SK-N-SH (cell line): ENCODE data around the gene PRRC2B. TPM values are rescaled to one million over a fixed set of nuclear protein-coding genes. Genes with fewer than 3 reads are reported as not detected.

ENCODE experiments used
- CTCF ChIA-PET: fragments of 300-600, 350-600 bp; formaldehyde crosslinking; extraction: SDS; loops from one replicate; lab custom pipeline; 2021; lab: Yijun Ruan, JAX
- POLR2A ChIA-PET: fragments of 350-600 bp; sonication (Branson Sonifier 250); formaldehyde crosslinking; extraction: SDS; loops from one replicate; lab custom pipeline; 2020; ENCODE audit warnings: antibody characterized with exemption, inconsistent platforms; lab: Yijun Ruan, JAX
- DNase-seq: peaks from one replicate; pipeline ENCODE4 v3.0.0; 2012
- H2AFZ ChIP-seq: fragments of 200-600 bp; sonication (generic); 2 replicates; pipeline ENCODE4 v1.8.1; 2016; ENCODE audit warnings: antibody characterized with exemption, mild to moderate bottlenecking, low read depth
- H3F3A ChIP-seq: fragments of 200-600 bp; sonication (generic); replicated peaks from 2 replicates; pipeline ENCODE3; 2016; ENCODE audit warnings: antibody characterized with exemption, mild to moderate bottlenecking; ENCODE audit not compliant: insufficient read depth
- H3K27ac ChIP-seq, 2 experiments: fragments of 200-500 bp in 1 of 2; fragments of 200-600 bp in 1 of 2; sonication (Bioruptor generic) in 1 of 2; sonication (generic), shearing (Covaris generic) in 1 of 2; 2 replicates each; pipeline versions ENCODE4 v1.5.1 to v1.6.1; 2014 to 2016; ENCODE audit warnings: low read depth in 2 of 2, inconsistent platforms in 1 of 2, low read length in 1 of 2, mild to moderate bottlenecking in 1 of 2, mixed read lengths in 1 of 2
- H3K27me3 ChIP-seq: fragments of 200-600 bp; sonication (generic), shearing (Covaris generic); 2 replicates; pipeline ENCODE4 v1.6.1; 2016; ENCODE audit warnings: mixed run types; ENCODE audit not compliant: insufficient read depth
- H3K36me3 ChIP-seq, 2 experiments: fragments of 200-500 bp in 1 of 2; fragments of 200-600 bp in 1 of 2; sonication (Bioruptor generic) in 1 of 2; sonication (generic) in 1 of 2; replicated peaks in 1 of 2; 2 replicates each; pipeline versions ENCODE3 to v1.5.1; 2014 to 2016; ENCODE audit warnings: low read length in 1 of 2, mild to moderate bottlenecking in 1 of 2; ENCODE audit not compliant: insufficient read depth in 2 of 2, control insufficient read depth in 1 of 2
- H3K4me1 ChIP-seq, 2 experiments: fragments of 200-500 bp in 1 of 2; fragments of 200-600 bp in 1 of 2; sonication (Bioruptor generic) in 1 of 2; sonication (generic), shearing (Covaris generic) in 1 of 2; 2 replicates each; pipeline versions ENCODE4 v1.5.1 to v1.6.1; 2014 to 2016; ENCODE audit warnings: low read depth in 1 of 2, low read length in 1 of 2, mixed run types in 1 of 2; ENCODE audit not compliant: insufficient read depth in 2 of 2, control insufficient read depth in 1 of 2
- H3K4me2 ChIP-seq: fragments of 200-600 bp; sonication (generic), shearing (Covaris generic); 2 replicates; pipeline ENCODE4 v1.6.1; 2017; ENCODE audit warnings: mixed run types
- H3K4me3 ChIP-seq, 2 experiments: fragments of 200-500 bp in 1 of 2; fragments of 200-600 bp in 1 of 2; sonication (Bioruptor generic) in 1 of 2; sonication (generic), shearing (Covaris generic) in 1 of 2; 2 replicates each; pipeline versions ENCODE4 v1.5.1 to v1.8.1; 2014 to 2016; ENCODE audit warnings: low read depth in 2 of 2, inconsistent platforms in 1 of 2, low read length in 1 of 2, mild to moderate bottlenecking in 1 of 2, mixed read lengths in 1 of 2, moderate library complexity in 1 of 2
- H3K79me2 ChIP-seq: fragments of 200-600 bp; sonication (generic); 2 replicates; pipeline ENCODE4 v1.8.1; 2017; ENCODE audit warnings: mild to moderate bottlenecking; ENCODE audit not compliant: insufficient read depth
- H3K9ac ChIP-seq: fragments of 200-600 bp; sonication (generic); 2 replicates; pipeline ENCODE4 v1.6.1; 2017; ENCODE audit warnings: mixed run types
- H3K9me2 ChIP-seq: fragments of 200-600 bp; sonication (generic); 2 replicates; pipeline ENCODE4 v1.6.1; 2017; ENCODE audit warnings: mixed run types
- H3K9me3 ChIP-seq: fragments of 200-600 bp; sonication (generic); 2 replicates; pipeline ENCODE4 v1.6.1; 2017; ENCODE audit warnings: mixed run types, mild to moderate bottlenecking, moderate library complexity
- H4K20me1 ChIP-seq: fragments of 200-600 bp; sonication (generic); 2 replicates; pipeline ENCODE4 v1.6.1; 2017; ENCODE audit warnings: mild to moderate bottlenecking, mixed run types; ENCODE audit not compliant: insufficient read depth
- ELF1 ChIP-seq: IDR thresholded peaks from 2 replicates; pipeline ENCODE4 v1.4.0; 2012
- EP300 ChIP-seq, 2 experiments: IDR thresholded peaks; 2 replicates each; pipeline versions ENCODE4 v1.4.0 to v1.6.1; 2012; ENCODE audit warnings: borderline replicate concordance in 1 of 2, low read depth in 1 of 2, low read length in 1 of 2
- EZH2phosphoT487 ChIP-seq: fragments of 200-600 bp; sonication (generic); IDR thresholded peaks from 2 replicates; pipeline ENCODE4 v1.6.1; 2017; ENCODE audit warnings: low read depth, mixed run types, mild to moderate bottlenecking, antibody characterized with exemption, moderate library complexity, borderline replicate concordance
- FOSL2 ChIP-seq: IDR thresholded peaks from 2 replicates; pipeline ENCODE4 v1.4.0; 2012; ENCODE audit warnings: low read depth, mild to moderate bottlenecking, moderate library complexity, borderline replicate concordance
- FOXJ3 ChIP-seq: sonication (generic); formaldehyde crosslinking; IDR thresholded peaks from 2 replicates; pipeline ENCODE4 v1.5.1; 2020; ENCODE audit warnings: mild to moderate bottlenecking, missing genetic modification reagents
- FOXM1 ChIP-seq: IDR thresholded peaks from 2 replicates; pipeline ENCODE4 v1.4.0; 2012; ENCODE audit warnings: low read depth, mild to moderate bottlenecking
- GABPA ChIP-seq: IDR thresholded peaks from 2 replicates; pipeline ENCODE4 v1.4.0; 2012; ENCODE audit warnings: low read depth, mild to moderate bottlenecking
- GATA2 ChIP-seq: sonication (generic); formaldehyde crosslinking; IDR thresholded peaks from 2 replicates; pipeline ENCODE4 v1.5.0; 2020; ENCODE audit warnings: mild to moderate bottlenecking, missing genetic modification reagents
- JUND ChIP-seq: IDR thresholded peaks from 2 replicates; pipeline ENCODE4 v1.4.0; 2012
- MXI1 ChIP-seq: IDR thresholded peaks from 2 replicates; pipeline ENCODE4 v1.6.1; 2012; ENCODE audit warnings: mild to moderate bottlenecking, low read depth, low read length, improper control_type of control experiment
- NFIC ChIP-seq: IDR thresholded peaks from 2 replicates; pipeline ENCODE4 v1.4.0; 2012; ENCODE audit warnings: borderline replicate concordance
- POLR2AphosphoS5 ChIP-seq: IDR thresholded peaks from 2 replicates; pipeline ENCODE4 v1.6.1; 2012; ENCODE audit warnings: low read depth, low read length
- RAD21 ChIP-seq: IDR thresholded peaks from 2 replicates; pipeline ENCODE4 v1.6.1; 2012; ENCODE audit warnings: mild to moderate bottlenecking, low read length
- RCOR1 ChIP-seq: fragments of 150-350 bp; IDR thresholded peaks from 2 replicates; pipeline ENCODE4 v1.6.1; 2017; ENCODE audit warnings: antibody characterized with exemption, low read length
- RFX5 ChIP-seq: IDR thresholded peaks from 2 replicates; pipeline ENCODE4 v1.6.1; 2012; ENCODE audit warnings: mild to moderate bottlenecking, improper control_type of control experiment, low read length
- RXRA ChIP-seq: IDR thresholded peaks from 2 replicates; pipeline ENCODE4 v1.4.0; 2012; ENCODE audit warnings: low read depth, mild to moderate bottlenecking, borderline replicate concordance
- SMC3 ChIP-seq: IDR thresholded peaks from 2 replicates; pipeline ENCODE4 v1.6.1; 2012; ENCODE audit warnings: low read depth, low read length, improper control_type of control experiment
- TAF1 ChIP-seq: IDR thresholded peaks from 2 replicates; pipeline ENCODE4 v1.6.1; 2012; ENCODE audit warnings: low read depth, mild to moderate bottlenecking, low read length, moderate library complexity, borderline replicate concordance
- TCF12 ChIP-seq: IDR thresholded peaks from 2 replicates; pipeline ENCODE4 v1.4.0; 2012
- TEAD4 ChIP-seq: IDR thresholded peaks from 2 replicates; pipeline ENCODE4 v1.4.0; 2012; ENCODE audit warnings: mild to moderate bottlenecking, borderline replicate concordance; ENCODE audit not compliant: insufficient read depth
- USF1 ChIP-seq: IDR thresholded peaks from 2 replicates; pipeline ENCODE4 v1.4.0; 2012; ENCODE audit warnings: low read depth, borderline replicate concordance
- WGBS: methylation state at CpG from one replicate; pipeline ENCODE4 v1.1.6; 2017; ENCODE audit warnings: low lambda C conversion rate; 5-methylcytosine and 5-hydroxymethylcytosine counted together
- polyA plus RNA-seq, 3 experiments: library from polyadenylated mRNA; depleted of rRNA; stranded (reverse); fragments of >200 nt; gene quantifications; 2 replicates each; pipeline ENCODE4 v1.2.3, GENCODE V29; 2012
- TF ChIP-seq, protein P1 (sequence below): IDR thresholded peaks from 2 replicates; pipeline ENCODE4 v1.4.0; 2012; ENCODE audit warnings: low read depth
- TF ChIP-seq, protein P2 (sequence below): IDR thresholded peaks from 2 replicates; pipeline ENCODE4; 2012
- TF ChIP-seq, protein P3 (sequence below): fragments of 150-350 bp; IDR thresholded peaks from 2 replicates; pipeline ENCODE4 v1.6.1; 2017; ENCODE audit warnings: antibody characterized with exemption, low read length, low read depth, borderline replicate concordance
- TF ChIP-seq, protein P4 (sequence below): fragments of 200-600 bp; sonication (generic); IDR thresholded peaks from 2 replicates; pipeline ENCODE4 v1.6.1; 2017; ENCODE audit warnings: antibody characterized with exemption, mild to moderate bottlenecking, moderate library complexity
- TF ChIP-seq, protein P5 (sequence below): IDR thresholded peaks from 2 replicates; pipeline ENCODE4 v1.6.1; 2012; ENCODE audit warnings: mild to moderate bottlenecking, low read depth, low read length, moderate library complexity

PRRC2B gene
- polyA plus RNA-seq, 1 of the 3 experiments (the other 2 are of a cell fraction) = 26.3 TPM

- WGBS = 23% methylated on average over 10 of the region's 14 CpGs
- Histone ChIP-seq H3K36me3 (peaks cover 3 to 6% of the 10 kb centered on the region in 2 experiments), H3K27me3 (no peaks in the 10 kb centered on the region), H3K27ac (peak overlapping the region; percentile 84 to 94), H4K20me1 (peaks cover 100% of the 10 kb centered on the region), H3K9me2 (no peaks in the 10 kb centered on the region), H3K9ac (no peak overlapping the region), H3K9me3 (no peaks in the 10 kb centered on the region), H3F3A (peaks cover 11% of the 10 kb centered on the region), H3K4me2 (peak overlapping the region; percentile 78), H3K4me3 (peak overlapping the region; percentile 22 to 33; a peak in 2 of 4 replicates), H2AFZ (no peak overlapping the region), H3K79me2 (peaks cover 100% of the 10 kb centered on the region), H3K4me1 (peaks cover 26 to 57% of the 10 kb centered on the region in 2 experiments)
- peak; percentile 84 for DNase-seq
- POLR2A ChIA-PET = interaction anchor here (0.5 to 1.5 kb wide), 2 partner anchors 9 to 1798 kb away, joined by 4 read pairs; no protein-coding TSS in a partner anchor
- CTCF ChIA-PET = interaction anchor here (0.6 to 2.2 kb wide), 7 partner anchors 9 to 73 kb away, joined by 3 to 7 read pairs (median 4); no protein-coding TSS in a partner anchor
- TF ChIP-seq RFX5 (no peak), RCOR1 (0 out of 2 replicates have a peak, but pooled peaks have one; percentile 49), GABPA (no peak), RAD21 (no peak), TEAD4 (no peak), JUND (peak; percentile 47; the same call in 1 of the 2 replicates), SMC3 (no peak), ELF1 (no peak; the same call in 1 of the 2 replicates), FOSL2 (peak; percentile 73), RXRA (no peak), POLR2AphosphoS5 (no peak), NFIC (0 out of 2 replicates have a peak, but pooled peaks have one; percentile 49), GATA2 (CRISPR knock-in tag) (no peak), FOXJ3 (no peak), TCF12 (peak; percentile 41; the same call in 1 of the 2 replicates), FOXM1 (no peak), MXI1 (peak; percentile 60; the same call in 1 of the 2 replicates), EZH2phosphoT487 (no peak), EP300 (IDR thresholded peaks at IDR 0.05; ENCODE audit: borderline replicate concordance in 1 of 2, low read depth in 1 of 2, low read length in 1 of 2) (no peak), TAF1 (no peak), USF1 (no peak)
- TF ChIP-seq, protein P1, sequence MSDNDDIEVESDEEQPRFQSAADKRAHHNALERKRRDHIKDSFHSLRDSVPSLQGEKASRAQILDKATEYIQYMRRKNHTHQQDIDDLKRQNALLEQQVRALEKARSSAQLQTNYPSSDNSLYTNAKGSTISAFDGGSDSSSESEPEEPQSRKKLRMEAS = peak; percentile 53
- TF ChIP-seq, protein P2, sequence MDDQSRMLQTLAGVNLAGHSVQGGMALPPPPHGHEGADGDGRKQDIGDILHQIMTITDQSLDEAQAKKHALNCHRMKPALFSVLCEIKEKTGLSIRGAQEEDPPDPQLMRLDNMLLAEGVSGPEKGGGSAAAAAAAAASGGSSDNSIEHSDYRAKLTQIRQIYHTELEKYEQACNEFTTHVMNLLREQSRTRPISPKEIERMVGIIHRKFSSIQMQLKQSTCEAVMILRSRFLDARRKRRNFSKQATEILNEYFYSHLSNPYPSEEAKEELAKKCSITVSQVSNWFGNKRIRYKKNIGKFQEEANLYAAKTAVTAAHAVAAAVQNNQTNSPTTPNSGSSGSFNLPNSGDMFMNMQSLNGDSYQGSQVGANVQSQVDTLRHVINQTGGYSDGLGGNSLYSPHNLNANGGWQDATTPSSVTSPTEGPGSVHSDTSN = peak; percentile 33; the same call in 1 of the 2 replicates
- TF ChIP-seq, protein P3, sequence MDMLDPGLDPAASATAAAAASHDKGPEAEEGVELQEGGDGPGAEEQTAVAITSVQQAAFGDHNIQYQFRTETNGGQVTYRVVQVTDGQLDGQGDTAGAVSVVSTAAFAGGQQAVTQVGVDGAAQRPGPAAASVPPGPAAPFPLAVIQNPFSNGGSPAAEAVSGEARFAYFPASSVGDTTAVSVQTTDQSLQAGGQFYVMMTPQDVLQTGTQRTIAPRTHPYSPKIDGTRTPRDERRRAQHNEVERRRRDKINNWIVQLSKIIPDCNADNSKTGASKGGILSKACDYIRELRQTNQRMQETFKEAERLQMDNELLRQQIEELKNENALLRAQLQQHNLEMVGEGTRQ = no peak
- TF ChIP-seq, protein P4, sequence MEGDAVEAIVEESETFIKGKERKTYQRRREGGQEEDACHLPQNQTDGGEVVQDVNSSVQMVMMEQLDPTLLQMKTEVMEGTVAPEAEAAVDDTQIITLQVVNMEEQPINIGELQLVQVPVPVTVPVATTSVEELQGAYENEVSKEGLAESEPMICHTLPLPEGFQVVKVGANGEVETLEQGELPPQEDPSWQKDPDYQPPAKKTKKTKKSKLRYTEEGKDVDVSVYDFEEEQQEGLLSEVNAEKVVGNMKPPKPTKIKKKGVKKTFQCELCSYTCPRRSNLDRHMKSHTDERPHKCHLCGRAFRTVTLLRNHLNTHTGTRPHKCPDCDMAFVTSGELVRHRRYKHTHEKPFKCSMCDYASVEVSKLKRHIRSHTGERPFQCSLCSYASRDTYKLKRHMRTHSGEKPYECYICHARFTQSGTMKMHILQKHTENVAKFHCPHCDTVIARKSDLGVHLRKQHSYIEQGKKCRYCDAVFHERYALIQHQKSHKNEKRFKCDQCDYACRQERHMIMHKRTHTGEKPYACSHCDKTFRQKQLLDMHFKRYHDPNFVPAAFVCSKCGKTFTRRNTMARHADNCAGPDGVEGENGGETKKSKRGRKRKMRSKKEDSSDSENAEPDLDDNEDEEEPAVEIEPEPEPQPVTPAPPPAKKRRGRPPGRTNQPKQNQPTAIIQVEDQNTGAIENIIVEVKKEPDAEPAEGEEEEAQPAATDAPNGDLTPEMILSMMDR = no peak
- TF ChIP-seq, protein P5, sequence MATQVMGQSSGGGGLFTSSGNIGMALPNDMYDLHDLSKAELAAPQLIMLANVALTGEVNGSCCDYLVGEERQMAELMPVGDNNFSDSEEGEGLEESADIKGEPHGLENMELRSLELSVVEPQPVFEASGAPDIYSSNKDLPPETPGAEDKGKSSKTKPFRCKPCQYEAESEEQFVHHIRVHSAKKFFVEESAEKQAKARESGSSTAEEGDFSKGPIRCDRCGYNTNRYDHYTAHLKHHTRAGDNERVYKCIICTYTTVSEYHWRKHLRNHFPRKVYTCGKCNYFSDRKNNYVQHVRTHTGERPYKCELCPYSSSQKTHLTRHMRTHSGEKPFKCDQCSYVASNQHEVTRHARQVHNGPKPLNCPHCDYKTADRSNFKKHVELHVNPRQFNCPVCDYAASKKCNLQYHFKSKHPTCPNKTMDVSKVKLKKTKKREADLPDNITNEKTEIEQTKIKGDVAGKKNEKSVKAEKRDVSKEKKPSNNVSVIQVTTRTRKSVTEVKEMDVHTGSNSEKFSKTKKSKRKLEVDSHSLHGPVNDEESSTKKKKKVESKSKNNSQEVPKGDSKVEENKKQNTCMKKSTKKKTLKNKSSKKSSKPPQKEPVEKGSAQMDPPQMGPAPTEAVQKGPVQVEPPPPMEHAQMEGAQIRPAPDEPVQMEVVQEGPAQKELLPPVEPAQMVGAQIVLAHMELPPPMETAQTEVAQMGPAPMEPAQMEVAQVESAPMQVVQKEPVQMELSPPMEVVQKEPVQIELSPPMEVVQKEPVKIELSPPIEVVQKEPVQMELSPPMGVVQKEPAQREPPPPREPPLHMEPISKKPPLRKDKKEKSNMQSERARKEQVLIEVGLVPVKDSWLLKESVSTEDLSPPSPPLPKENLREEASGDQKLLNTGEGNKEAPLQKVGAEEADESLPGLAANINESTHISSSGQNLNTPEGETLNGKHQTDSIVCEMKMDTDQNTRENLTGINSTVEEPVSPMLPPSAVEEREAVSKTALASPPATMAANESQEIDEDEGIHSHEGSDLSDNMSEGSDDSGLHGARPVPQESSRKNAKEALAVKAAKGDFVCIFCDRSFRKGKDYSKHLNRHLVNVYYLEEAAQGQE = no peak
Measured at GRCh38 chr9:131423171-131423581, 29.3 kb downstream of the PRRC2B start.
